K562 (cell line): ENCODE data around the gene SLC1A7. TPM values are rescaled to one million over a fixed set of nuclear protein-coding genes. Genes with fewer than 3 reads are reported as not detected.

Experiments
- ATAC-seq: fragments of 200-7000 bp; cut with Tn5 transposase; 3 replicates; pipeline ENCODE4 v1.9.1; 2020; ENCODE audit warnings: moderate library complexity
- BruUV-seq: library from RNA; stranded (reverse); fragments of 400-500 nt; replicated peaks from 2 replicates; lab custom pipeline; 2021; lab: Mats Ljungman, UMichigan
- CTCF ChIA-PET: fragments of 300-600 bp; formaldehyde crosslinking; extraction: SDS; loops from one replicate; lab custom pipeline; 2021; ENCODE audit warnings: low intra/inter-chr PET ratio; lab: Yijun Ruan, JAX
- POLR2A ChIA-PET: fragments of 300-600, 350-650 bp; sonication (Branson Sonifier 250); formaldehyde crosslinking; extraction: SDS; loops from one replicate; lab custom pipeline; 2021; ENCODE audit warnings: antibody characterized with exemption, inconsistent platforms; lab: Yijun Ruan, JAX
- DNase-seq, 4 experiments: peaks; one replicate each; pipeline versions ENCODE4 v3.0.0 to v3.0.0-alpha.2; 2011 to 2018; ENCODE audit warnings: low spot score in 3 of 4, mixed read lengths in 3 of 4; ENCODE audit errors: extremely low read depth in 1 of 4
- FAIRE-seq: peaks from 2 replicates; lab custom pipeline; 2011; peaks lifted over from hg19 to GRCh38; lab: Jason Lieb, UNC
- H2AFZ ChIP-seq: 2 replicates; pipeline ENCODE4 v1.6.0; 2011; ENCODE audit warnings: low read depth, low read length, control low read depth, inconsistent platforms
- H3K27ac ChIP-seq: fragments of 200-600 bp; 3 replicates; pipeline ENCODE4 v1.8.0; 2011; ENCODE audit warnings: low read depth, mild to moderate bottlenecking, control low read depth, inconsistent platforms, low read length, moderate library complexity, mixed read lengths; ENCODE audit errors: extremely low read depth
- H3K27me3 ChIP-seq, 2 experiments: fragments of 300-600 bp in 1 of 2; 2 replicates in 1 of 2; 3 replicates in 1 of 2; pipeline versions ENCODE4 v1.6.0 to v1.8.0; 2011; ENCODE audit warnings: inconsistent platforms in 2 of 2, low read length in 2 of 2, mild to moderate bottlenecking in 1 of 2, mixed read lengths in 1 of 2, moderate library complexity in 1 of 2; ENCODE audit not compliant: control insufficient read depth in 2 of 2, insufficient read depth in 2 of 2
- H3K36me3 ChIP-seq: fragments of 300-600 bp; 3 replicates; pipeline ENCODE4 v1.8.0; 2011; ENCODE audit warnings: mild to moderate bottlenecking, low read length, inconsistent platforms; ENCODE audit not compliant: control insufficient read depth, insufficient read depth
- H3K4me1 ChIP-seq, 2 experiments: fragments of 200-600 bp in 1 of 2; replicated peaks in 1 of 2; 2 replicates in 1 of 2; 3 replicates in 1 of 2; pipeline versions ENCODE4 v1.5.1 to v1.8.0; 2011; ENCODE audit warnings: inconsistent platforms in 2 of 2, low read length in 2 of 2, mild to moderate bottlenecking in 1 of 2, mixed read lengths in 1 of 2, moderate library complexity in 1 of 2; ENCODE audit not compliant: control insufficient read depth in 2 of 2, insufficient read depth in 2 of 2
- H3K4me2 ChIP-seq: 2 replicates; pipeline ENCODE4 v1.6.1; 2011; ENCODE audit warnings: low read length, control low read depth, inconsistent platforms, mixed read lengths; ENCODE audit not compliant: insufficient read depth
- H3K4me3 ChIP-seq: fragments of 200-600 bp; sonication (generic), shearing (Covaris generic); 2 replicates; pipeline ENCODE4 v1.5.1; 2016; ENCODE audit warnings: control low read depth, inconsistent platforms
- H3K79me2 ChIP-seq: fragments of 200-600 bp; 3 replicates; pipeline ENCODE4 v1.8.0; 2011; ENCODE audit warnings: low read length, inconsistent platforms; ENCODE audit not compliant: control insufficient read depth, insufficient read depth
- H3K9ac ChIP-seq, 2 experiments: 2 replicates each; pipeline versions ENCODE4 v1.6.0 to v1.6.1; 2011; ENCODE audit warnings: low read depth in 2 of 2, low read length in 2 of 2, control low read depth in 1 of 2, inconsistent platforms in 1 of 2, mild to moderate bottlenecking in 1 of 2, mixed read lengths in 1 of 2; ENCODE audit not compliant: insufficient read depth in 1 of 2
- H3K9me1 ChIP-seq: one replicate; pipeline ENCODE4 v1.6.0; 2011; ENCODE audit warnings: inconsistent platforms, mild to moderate bottlenecking, low read length, moderate library complexity; ENCODE audit not compliant: control insufficient read depth, insufficient read depth
- H3K9me3 ChIP-seq: replicated peaks from 2 replicates; pipeline ENCODE4 v1.5.1; 2011; ENCODE audit warnings: low read depth, low read length, inconsistent platforms; ENCODE audit not compliant: control insufficient read depth, insufficient read depth
- H4K20me1 ChIP-seq: replicated peaks from 2 replicates; pipeline ENCODE4 v1.6.1; 2011; ENCODE audit warnings: low read length, inconsistent platforms, mixed read lengths; ENCODE audit not compliant: control insufficient read depth, insufficient read depth
- C11orf30 ChIP-seq: fragments of 450-650 bp; IDR thresholded peaks from 2 replicates; pipeline ENCODE4 v1.6.1; 2016; ENCODE audit warnings: low read depth, mild to moderate bottlenecking
- CEBPB ChIP-seq: fragments of 450-650 bp; IDR thresholded peaks from 2 replicates; pipeline ENCODE4 v1.6.1; 2016; ENCODE audit warnings: missing genetic modification characterization, missing compliant biosample characterization
- HINFP ChIP-seq: fragments of 450-650 bp; conservative IDR thresholded peaks from 2 replicates; pipeline ENCODE4 v1.6.1; 2016; ENCODE audit warnings: missing genetic modification characterization, low read depth, mild to moderate bottlenecking, control low read depth, missing compliant biosample characterization
- KLF1 ChIP-seq: fragments of 450-650 bp; IDR thresholded peaks from 2 replicates; pipeline ENCODE4 v1.6.1; 2016; ENCODE audit warnings: missing genetic modification characterization, missing compliant biosample characterization
- ZNF347 ChIP-seq: fragments of 450-650 bp; formaldehyde crosslinking; IDR thresholded peaks from 2 replicates; pipeline ENCODE4 v1.4.0; 2020; ENCODE audit warnings: low read depth, mild to moderate bottlenecking, moderate library complexity
- WGBS: fragments of 100-300 bp; shearing (Covaris generic); methylation state at CpG from one replicate; pipeline ENCODE4 v1.1.6; 2016; ENCODE audit warnings: low coverage, mixed read lengths; ENCODE audit not compliant: insufficient coverage; ENCODE audit errors: missing lambda C conversion rate; 5-methylcytosine and 5-hydroxymethylcytosine counted together
- in situ Hi-C: fragments of 300-500 bp; cut with MboI; formaldehyde crosslinking; loops from 4 replicates; pipeline ENCODE4 v1.15.0; 2018; ENCODE audit warnings: inconsistent platforms, mixed read lengths
- intact Hi-C: fragments of 100-400 bp; cut with micrococcal nuclease; formaldehyde crosslinking; loops from 2 replicates; pipeline ENCODE4 v1.14.2; 2022
- polyA plus RNA-seq, 8 experiments: library from polyadenylated mRNA; depleted of rRNA in 4 of 8; stranded (reverse) in 5 of 8; unstranded in 3 of 8; fragments of >200 nt; fragmentation: Nextera tagmentation in 2 of 8; fragmentation: Illumina TruSeq in 1 of 8; extraction: Ambion mirVana in 2 of 8; extraction: Trizol in 1 of 8; gene quantifications; 2 replicates each; pipeline versions ENCODE4 v1.2.1 to v1.2.3, GENCODE V29; 2011 to 2014; ENCODE audit warnings: inconsistent platforms in 1 of 8, missing spikeins in 1 of 8
- total RNA-seq, 7 experiments: library from RNA; depleted of rRNA in 6 of 7; stranded (reverse); fragments of >200 nt in 6 of 7; fragmentation: Illumina TruSeq in 2 of 7; extraction: Trizol in 2 of 7; gene quantifications; 2 replicates each; pipeline versions ENCODE4 v1.2.1 to v1.2.3, GENCODE V29; 2011 to 2021; ENCODE audit warnings: low replicate concordance in 1 of 7

Gene SLC1A7
- total and polyA plus RNA-seq, 9 of the 15 experiments (the other 6 are each of a cell fraction or from before 2014, with no cell fraction given) = 0.07 TPM; not detected in 8

- no peak for FAIRE-seq
- H3K4me3 ChIP-seq = no peak overlapping the region
- in situ Hi-C loops (no loop called here), intact Hi-C loops (no loop called here)
- H3K9ac ChIP-seq = no peak overlapping the region
- BruUV-seq = no TSS peak
- H3K4me2 ChIP-seq = no peak overlapping the region
- no peaks in the 10 kb centered on the region for H3K9me1 ChIP-seq
- 14% methylated on average over 5 of the region's 5 CpGs for WGBS
- DNase-seq = no peak
- CTCF ChIA-PET = no interaction called here
- H2AFZ ChIP-seq = no peak overlapping the region
- TF ChIP-seq KLF1 (tag) (no peak), ZNF347 (CRISPR knock-in tag) (no peak), HINFP (tag) (no peak), CEBPB (no peak), C11orf30 (no peak)
- H3K36me3 ChIP-seq = no peaks in the 10 kb centered on the region
- POLR2A ChIA-PET = interaction anchor here (0.7 to 1.2 kb wide), 3 partner anchors 12 to 207 kb away, joined by 3 to 4 read pairs (median 3); no protein-coding TSS in a partner anchor
- H3K27me3 ChIP-seq = peaks cover 16 to 75% of the 10 kb centered on the region in 2 experiments
- no peaks in the 10 kb centered on the region for H3K79me2 ChIP-seq
- H4K20me1 ChIP-seq = peaks cover 5% of the 10 kb centered on the region
- peaks cover 0 to 22% of the 10 kb centered on the region in 2 experiments; a peak in 2 of 5 replicates for H3K4me1 ChIP-seq
- H3K27ac ChIP-seq = no peak overlapping the region
- ATAC-seq = no peak
- 0 out of 2 replicates have a peak, but pooled peaks cover 4% of the 10 kb centered on the region for H3K9me3 ChIP-seq
These were observed 30.7 kb downstream of the SLC1A7 start for GRCh38 chr1:53111693-53112092.
